WTC11 (cell line): ENCODE results near the gene GAS6.

ENCODE experiments used
- FOXJ3 ChIP-seq: sonication (generic); formaldehyde crosslinking; IDR thresholded peaks from 2 replicates; pipeline ENCODE4 v1.9.0; 2021; ENCODE audit warnings: missing genetic modification reagents, mild to moderate bottlenecking, borderline replicate concordance
- TP53 ChIP-seq: sonication (generic); formaldehyde crosslinking; IDR thresholded peaks from 2 replicates; pipeline ENCODE4 v1.8.1; 2023; ENCODE audit warnings: mild to moderate bottlenecking, missing genetic modification reagents
- ZNF423 ChIP-seq: fragments of 250-450 bp; sonication (Bioruptor Pico); IDR thresholded peaks from 2 replicates; pipeline ENCODE4 v2.1.2; 2022; ENCODE audit warnings: mild to moderate bottlenecking, moderate library complexity
- TF ChIP-seq, protein P1 (sequence below): sonication (generic); formaldehyde crosslinking; IDR thresholded peaks from 2 replicates; pipeline ENCODE4 v1.8.1; 2022; ENCODE audit warnings: low read depth, missing genetic modification reagents, borderline replicate concordance
- TF ChIP-seq, protein P2 (sequence below): fragments of 200-600 bp; IDR thresholded peaks from 2 replicates; pipeline ENCODE4 v1.8.0; 2022; ENCODE audit warnings: antibody characterized with exemption
- TF ChIP-seq, protein P3 (sequence below): sonication (generic); formaldehyde crosslinking; IDR thresholded peaks from 2 replicates; pipeline ENCODE4 v1.8.0; 2023; ENCODE audit warnings: mild to moderate bottlenecking, missing genetic modification reagents

DNA sequence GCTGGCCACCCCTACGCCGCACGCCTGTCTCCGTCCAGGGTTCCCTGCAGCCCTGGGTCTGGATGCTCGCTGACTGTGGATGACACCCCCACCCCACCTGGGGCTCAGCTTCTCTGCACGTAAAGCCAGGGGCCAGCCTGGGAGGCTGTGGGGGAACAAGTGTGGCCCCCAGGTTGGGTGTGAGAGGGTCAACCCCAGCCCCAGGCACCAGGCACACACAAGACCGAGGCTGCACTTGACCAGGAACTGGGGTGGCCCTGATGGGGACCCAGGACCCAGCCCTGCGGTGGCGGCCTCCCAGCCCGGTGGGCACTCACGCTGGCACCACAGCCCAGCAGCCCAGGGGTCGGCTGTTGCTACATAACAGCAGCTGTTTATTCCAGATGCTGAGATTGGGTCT lies 41.6 kb downstream of the GAS6 start:
- TF ChIP-seq FOXJ3 (CRISPR knock-in tag) = no peak
- TF ChIP-seq, protein P1, sequence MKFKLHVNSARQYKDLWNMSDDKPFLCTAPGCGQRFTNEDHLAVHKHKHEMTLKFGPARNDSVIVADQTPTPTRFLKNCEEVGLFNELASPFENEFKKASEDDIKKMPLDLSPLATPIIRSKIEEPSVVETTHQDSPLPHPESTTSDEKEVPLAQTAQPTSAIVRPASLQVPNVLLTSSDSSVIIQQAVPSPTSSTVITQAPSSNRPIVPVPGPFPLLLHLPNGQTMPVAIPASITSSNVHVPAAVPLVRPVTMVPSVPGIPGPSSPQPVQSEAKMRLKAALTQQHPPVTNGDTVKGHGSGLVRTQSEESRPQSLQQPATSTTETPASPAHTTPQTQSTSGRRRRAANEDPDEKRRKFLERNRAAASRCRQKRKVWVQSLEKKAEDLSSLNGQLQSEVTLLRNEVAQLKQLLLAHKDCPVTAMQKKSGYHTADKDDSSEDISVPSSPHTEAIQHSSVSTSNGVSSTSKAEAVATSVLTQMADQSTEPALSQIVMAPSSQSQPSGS (CRISPR knock-in tag) = no peak
- no peak for TF ChIP-seq TP53
- TF ChIP-seq, protein P2, sequence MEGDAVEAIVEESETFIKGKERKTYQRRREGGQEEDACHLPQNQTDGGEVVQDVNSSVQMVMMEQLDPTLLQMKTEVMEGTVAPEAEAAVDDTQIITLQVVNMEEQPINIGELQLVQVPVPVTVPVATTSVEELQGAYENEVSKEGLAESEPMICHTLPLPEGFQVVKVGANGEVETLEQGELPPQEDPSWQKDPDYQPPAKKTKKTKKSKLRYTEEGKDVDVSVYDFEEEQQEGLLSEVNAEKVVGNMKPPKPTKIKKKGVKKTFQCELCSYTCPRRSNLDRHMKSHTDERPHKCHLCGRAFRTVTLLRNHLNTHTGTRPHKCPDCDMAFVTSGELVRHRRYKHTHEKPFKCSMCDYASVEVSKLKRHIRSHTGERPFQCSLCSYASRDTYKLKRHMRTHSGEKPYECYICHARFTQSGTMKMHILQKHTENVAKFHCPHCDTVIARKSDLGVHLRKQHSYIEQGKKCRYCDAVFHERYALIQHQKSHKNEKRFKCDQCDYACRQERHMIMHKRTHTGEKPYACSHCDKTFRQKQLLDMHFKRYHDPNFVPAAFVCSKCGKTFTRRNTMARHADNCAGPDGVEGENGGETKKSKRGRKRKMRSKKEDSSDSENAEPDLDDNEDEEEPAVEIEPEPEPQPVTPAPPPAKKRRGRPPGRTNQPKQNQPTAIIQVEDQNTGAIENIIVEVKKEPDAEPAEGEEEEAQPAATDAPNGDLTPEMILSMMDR = no peak
- TF ChIP-seq, protein P3, sequence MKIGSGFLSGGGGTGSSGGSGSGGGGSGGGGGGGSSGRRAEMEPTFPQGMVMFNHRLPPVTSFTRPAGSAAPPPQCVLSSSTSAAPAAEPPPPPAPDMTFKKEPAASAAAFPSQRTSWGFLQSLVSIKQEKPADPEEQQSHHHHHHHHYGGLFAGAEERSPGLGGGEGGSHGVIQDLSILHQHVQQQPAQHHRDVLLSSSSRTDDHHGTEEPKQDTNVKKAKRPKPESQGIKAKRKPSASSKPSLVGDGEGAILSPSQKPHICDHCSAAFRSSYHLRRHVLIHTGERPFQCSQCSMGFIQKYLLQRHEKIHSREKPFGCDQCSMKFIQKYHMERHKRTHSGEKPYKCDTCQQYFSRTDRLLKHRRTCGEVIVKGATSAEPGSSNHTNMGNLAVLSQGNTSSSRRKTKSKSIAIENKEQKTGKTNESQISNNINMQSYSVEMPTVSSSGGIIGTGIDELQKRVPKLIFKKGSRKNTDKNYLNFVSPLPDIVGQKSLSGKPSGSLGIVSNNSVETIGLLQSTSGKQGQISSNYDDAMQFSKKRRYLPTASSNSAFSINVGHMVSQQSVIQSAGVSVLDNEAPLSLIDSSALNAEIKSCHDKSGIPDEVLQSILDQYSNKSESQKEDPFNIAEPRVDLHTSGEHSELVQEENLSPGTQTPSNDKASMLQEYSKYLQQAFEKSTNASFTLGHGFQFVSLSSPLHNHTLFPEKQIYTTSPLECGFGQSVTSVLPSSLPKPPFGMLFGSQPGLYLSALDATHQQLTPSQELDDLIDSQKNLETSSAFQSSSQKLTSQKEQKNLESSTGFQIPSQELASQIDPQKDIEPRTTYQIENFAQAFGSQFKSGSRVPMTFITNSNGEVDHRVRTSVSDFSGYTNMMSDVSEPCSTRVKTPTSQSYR = no peak
- no peak for TF ChIP-seq ZNF423 (CRISPR knock-in tag)
